ENCODE results near the gene SUSD5.

Gene SUSD5

DNA sequence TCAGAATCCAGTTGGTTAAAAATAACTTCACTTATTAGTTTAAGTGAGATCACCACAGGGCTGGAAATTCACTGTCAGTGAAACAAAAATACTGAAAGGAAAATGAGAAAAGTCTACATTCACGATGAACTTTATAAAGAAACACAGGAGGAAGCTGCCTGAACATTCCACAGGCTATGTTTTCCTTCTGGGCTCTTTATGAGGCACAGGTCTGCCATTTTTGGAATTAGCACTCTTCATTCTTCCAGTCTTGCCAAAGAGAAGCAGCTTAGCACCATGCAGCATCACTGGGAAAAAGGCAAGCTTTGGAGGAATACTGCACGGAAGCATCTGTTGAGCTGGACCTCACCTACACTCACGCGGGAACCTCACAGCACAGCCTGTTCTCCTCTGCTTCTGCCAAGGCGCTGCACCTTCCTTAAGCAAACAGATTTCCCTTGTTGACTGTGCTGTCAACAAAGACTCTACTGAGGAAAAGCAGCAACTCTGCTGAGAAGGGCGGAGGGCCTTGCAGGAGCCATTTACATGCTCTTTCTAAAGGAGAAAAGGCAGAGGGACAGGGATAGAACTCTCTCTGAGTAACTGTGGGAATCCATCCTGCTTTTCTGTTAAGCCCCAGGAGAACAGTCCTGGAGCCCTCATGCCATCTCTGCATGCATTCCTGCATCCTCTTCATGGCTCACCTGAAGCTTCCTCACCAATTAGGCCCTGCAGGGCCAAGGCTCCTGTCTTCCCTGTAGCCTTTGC lies 15.7 kb downstream of the SUSD5 start:
- Histone ChIP-seq H3K4me1 (no peaks in the 10 kb centered on the region), H3K4me2 (ENCODE audit: low read length) (no peak overlapping the region), H3K9me3 (ENCODE audit: control insufficient read depth, low read length) (no peaks in the 10 kb centered on the region), H3K4me3 (ENCODE audit: low read depth, low read length) (no peak overlapping the region), H3K27me3 (ENCODE audit: control insufficient read depth, insufficient read depth, low read length) (no peaks in the 10 kb centered on the region), H3K9ac (no peak overlapping the region), H3K27ac (no peak overlapping the region), H3K79me2 (no peaks in the 10 kb centered on the region), H2AFZ (no peak overlapping the region), H3K36me3 (ENCODE audit: control insufficient read depth, insufficient read depth, low read length) (no peaks in the 10 kb centered on the region)
- TF ChIP-seq, protein P1, sequence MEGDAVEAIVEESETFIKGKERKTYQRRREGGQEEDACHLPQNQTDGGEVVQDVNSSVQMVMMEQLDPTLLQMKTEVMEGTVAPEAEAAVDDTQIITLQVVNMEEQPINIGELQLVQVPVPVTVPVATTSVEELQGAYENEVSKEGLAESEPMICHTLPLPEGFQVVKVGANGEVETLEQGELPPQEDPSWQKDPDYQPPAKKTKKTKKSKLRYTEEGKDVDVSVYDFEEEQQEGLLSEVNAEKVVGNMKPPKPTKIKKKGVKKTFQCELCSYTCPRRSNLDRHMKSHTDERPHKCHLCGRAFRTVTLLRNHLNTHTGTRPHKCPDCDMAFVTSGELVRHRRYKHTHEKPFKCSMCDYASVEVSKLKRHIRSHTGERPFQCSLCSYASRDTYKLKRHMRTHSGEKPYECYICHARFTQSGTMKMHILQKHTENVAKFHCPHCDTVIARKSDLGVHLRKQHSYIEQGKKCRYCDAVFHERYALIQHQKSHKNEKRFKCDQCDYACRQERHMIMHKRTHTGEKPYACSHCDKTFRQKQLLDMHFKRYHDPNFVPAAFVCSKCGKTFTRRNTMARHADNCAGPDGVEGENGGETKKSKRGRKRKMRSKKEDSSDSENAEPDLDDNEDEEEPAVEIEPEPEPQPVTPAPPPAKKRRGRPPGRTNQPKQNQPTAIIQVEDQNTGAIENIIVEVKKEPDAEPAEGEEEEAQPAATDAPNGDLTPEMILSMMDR (IDR thresholded peaks at IDR 0.05): no peak

DNA sequence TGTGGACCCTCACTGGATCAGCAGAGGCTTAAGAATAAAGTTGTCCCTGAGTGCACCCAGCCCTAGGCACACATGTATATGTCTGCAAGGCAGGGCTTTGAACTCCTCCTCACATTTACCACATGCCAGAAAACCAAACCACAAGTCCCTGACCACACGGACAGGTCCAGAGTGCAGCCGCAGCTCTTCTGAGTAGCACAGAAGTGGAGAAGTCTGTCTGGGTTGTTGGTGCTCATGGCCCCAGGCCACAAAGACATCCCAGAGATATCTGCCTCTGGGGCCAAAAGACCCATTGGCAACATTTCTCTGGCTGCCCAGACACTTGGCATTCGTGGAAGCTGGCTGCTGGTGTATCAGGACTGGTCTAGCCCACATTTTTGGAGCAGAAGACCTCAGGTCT lies 17.4 kb downstream of the SUSD5 start:
- H3K27me3 ChIP-seq (ENCODE audit: control insufficient read depth, insufficient read depth, low read length): no peaks in the 10 kb centered on the region
- H3K36me3 ChIP-seq (ENCODE audit: control insufficient read depth, insufficient read depth, low read length): no peaks in the 10 kb centered on the region
- H3K79me2 ChIP-seq: no peaks in the 10 kb centered on the region
- no peak overlapping the region for H3K4me2 ChIP-seq (ENCODE audit: low read length)
- H3K4me1 ChIP-seq: no peaks in the 10 kb centered on the region
- no peak overlapping the region for H3K9ac ChIP-seq
- no peak overlapping the region for H3K4me3 ChIP-seq (ENCODE audit: low read depth, low read length)
- no peak overlapping the region for H3K27ac ChIP-seq
- TF ChIP-seq, protein P1 (IDR thresholded peaks at IDR 0.05): no peak
- H3K9me3 ChIP-seq (ENCODE audit: control insufficient read depth, low read length): no peaks in the 10 kb centered on the region
- H2AFZ ChIP-seq: no peak overlapping the region

DNA sequence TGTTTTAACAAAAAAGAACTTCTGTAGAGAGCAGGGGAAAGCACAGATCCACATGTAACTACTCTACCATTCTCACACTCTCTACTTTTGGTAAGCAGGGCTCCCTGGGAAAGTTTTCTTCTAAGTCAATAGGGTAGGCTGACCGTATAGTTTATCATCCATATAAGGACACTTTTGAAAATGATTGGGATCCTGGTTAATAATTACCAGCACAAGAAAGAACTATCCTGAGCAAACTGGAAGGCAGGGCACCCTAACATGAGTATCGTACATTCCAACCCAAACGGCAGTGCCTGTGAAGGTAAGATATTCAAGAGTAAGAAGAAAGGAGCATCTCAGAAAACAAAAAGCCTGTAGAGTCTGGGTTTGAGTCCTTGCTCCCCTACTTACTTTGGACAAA lies 22.1 kb downstream of the SUSD5 start:
- Histone ChIP-seq H3K27ac (no peak overlapping the region), H3K9me3 (ENCODE audit: control insufficient read depth, low read length) (no peaks in the 10 kb centered on the region), H3K4me2 (ENCODE audit: low read length) (no peak overlapping the region), H2AFZ (no peak overlapping the region), H3K4me3 (ENCODE audit: low read depth, low read length) (no peak overlapping the region), H3K27me3 (ENCODE audit: control insufficient read depth, insufficient read depth, low read length) (no peaks in the 10 kb centered on the region), H3K9ac (no peak overlapping the region), H3K4me1 (no peaks in the 10 kb centered on the region), H3K79me2 (no peaks in the 10 kb centered on the region), H3K36me3 (ENCODE audit: control insufficient read depth, insufficient read depth, low read length) (no peaks in the 10 kb centered on the region)
- TF ChIP-seq, protein P1 (IDR thresholded peaks at IDR 0.05): no peak

DNA sequence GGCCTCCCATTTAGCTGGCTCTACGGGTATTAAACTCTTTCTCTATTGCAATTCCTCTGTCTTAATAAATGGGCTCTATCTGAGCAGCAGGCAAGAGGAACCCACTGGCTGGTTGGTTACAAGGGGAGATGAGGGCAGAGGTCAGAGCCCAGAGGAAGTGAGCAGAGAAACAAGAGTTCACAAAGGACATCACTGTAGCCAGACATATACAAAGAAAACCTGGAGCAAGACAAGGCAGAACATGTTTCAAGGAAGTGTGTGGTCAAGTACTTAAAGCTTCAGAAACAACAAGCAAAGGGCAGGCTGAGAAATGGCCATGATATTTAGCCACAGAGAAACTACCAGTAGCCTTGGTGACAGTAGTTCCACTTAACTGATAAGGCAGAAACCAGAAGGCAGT lies 24.3 kb downstream of the SUSD5 start:
- no peaks in the 10 kb centered on the region for H3K36me3 ChIP-seq (ENCODE audit: control insufficient read depth, insufficient read depth, low read length)
- H3K4me3 ChIP-seq (ENCODE audit: low read depth, low read length): no peak overlapping the region
- H3K4me1 ChIP-seq: no peaks in the 10 kb centered on the region
- no peaks in the 10 kb centered on the region for H3K79me2 ChIP-seq
- TF ChIP-seq, protein P1 (IDR thresholded peaks at IDR 0.05): no peak
- H3K4me2 ChIP-seq (ENCODE audit: low read length): no peak overlapping the region
- no peak overlapping the region for H2AFZ ChIP-seq
- no peaks in the 10 kb centered on the region for H3K9me3 ChIP-seq (ENCODE audit: control insufficient read depth, low read length)
- H3K9ac ChIP-seq: no peak overlapping the region
- H3K27me3 ChIP-seq (ENCODE audit: control insufficient read depth, insufficient read depth, low read length): no peaks in the 10 kb centered on the region
- H3K27ac ChIP-seq: no peak overlapping the region

DNA sequence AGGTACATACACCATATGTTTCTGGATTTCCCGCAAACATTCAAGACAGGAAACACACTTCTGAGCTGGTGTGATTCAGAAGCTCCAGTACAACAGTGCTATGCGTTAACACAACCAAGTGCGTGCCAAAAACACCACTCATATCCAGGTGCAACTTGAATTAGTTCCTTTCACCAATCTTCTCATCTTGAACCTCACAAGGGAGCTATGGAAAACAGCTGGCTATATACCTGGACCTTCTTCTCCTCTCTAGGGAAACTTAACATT lies 31.3 kb downstream of the SUSD5 start:
- Histone ChIP-seq H3K4me1 (no peaks in the 10 kb centered on the region), H3K4me2 (ENCODE audit: low read length) (no peak overlapping the region), H3K4me3 (ENCODE audit: low read depth, low read length) (no peak overlapping the region), H3K9ac (no peak overlapping the region), H3K27ac (no peak overlapping the region), H3K79me2 (no peaks in the 10 kb centered on the region), H2AFZ (no peak overlapping the region), H3K9me3 (ENCODE audit: control insufficient read depth, low read length) (no peaks in the 10 kb centered on the region), H3K27me3 (ENCODE audit: control insufficient read depth, insufficient read depth, low read length) (no peaks in the 10 kb centered on the region), H3K36me3 (ENCODE audit: control insufficient read depth, insufficient read depth, low read length) (no peaks in the 10 kb centered on the region)
- TF ChIP-seq, protein P1 (IDR thresholded peaks at IDR 0.05): no peak
